Endothelial cell of umbilical vein (primary cell): ENCODE data around the gene ESYT2.

Source experiments
- CTCF ChIP-seq, 2 donors: IDR thresholded peaks; 1 replicate in 1 of 2; 2 replicates in 1 of 2; pipeline ENCODE4 v1.5.1; 2011; ENCODE audit warnings: low read length in 2 of 2, mild to moderate bottlenecking in 2 of 2, moderate library complexity in 2 of 2, control low read depth in 1 of 2, inconsistent platforms in 1 of 2, low read depth in 1 of 2; ENCODE audit not compliant: insufficient read depth in 1 of 2; ENCODE audit errors: extremely low read depth in 1 of 2
- POLR2A ChIP-seq: IDR thresholded peaks from 2 replicates; pipeline ENCODE4 v1.6.1; 2012; ENCODE audit warnings: low read depth, mild to moderate bottlenecking, control low read depth, low read length
- POLR2AphosphoS5 ChIP-seq: IDR thresholded peaks from 2 replicates; pipeline ENCODE4 v1.6.1; 2012; ENCODE audit warnings: low read depth, mild to moderate bottlenecking, control low read depth, low read length, moderate library complexity; ENCODE audit not compliant: insufficient read depth

DNA sequence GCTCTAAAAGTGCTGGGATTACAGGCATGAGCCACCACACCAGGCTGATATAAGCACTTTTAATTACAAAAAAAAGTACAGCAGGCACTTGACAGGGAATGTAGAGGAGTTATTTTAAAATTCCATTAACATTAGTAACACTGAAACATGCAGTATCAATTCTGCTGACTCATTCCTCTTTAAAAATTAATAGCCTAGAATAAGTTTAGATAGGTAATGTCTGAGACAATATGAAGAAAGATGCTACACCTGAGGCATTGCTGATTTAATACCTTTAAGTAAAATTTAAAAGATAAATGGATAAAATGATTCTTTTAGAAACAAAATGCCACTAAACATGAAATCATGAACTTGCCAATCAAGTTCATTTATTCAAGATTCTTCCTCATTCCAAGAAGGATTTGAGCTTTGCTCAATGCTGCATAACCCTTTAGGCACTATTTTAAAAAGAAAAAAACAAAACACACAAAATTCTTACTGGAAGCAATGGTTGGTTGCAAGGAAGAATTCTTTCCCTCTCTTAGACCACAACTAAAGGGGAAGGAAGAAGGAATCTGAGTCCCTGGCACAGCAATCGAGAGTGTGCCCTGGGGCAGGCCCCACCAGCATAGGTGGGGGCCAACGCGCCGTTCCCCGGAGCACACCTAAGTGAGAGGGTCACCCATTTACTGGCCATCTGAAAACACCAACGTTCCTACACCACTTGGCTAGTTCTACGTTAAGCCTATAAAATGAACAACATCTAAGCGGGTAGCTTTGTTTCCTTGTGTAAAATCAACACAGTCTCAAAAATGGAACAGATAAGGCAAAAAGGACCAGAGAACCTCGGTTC, 26.6 kb downstream of the ESYT2 start:
- TF ChIP-seq CTCF (IDR thresholded peaks at IDR 0.05; ENCODE audit: extremely low read depth in 1 of 2, insufficient read depth in 1 of 2, low read depth in 1 of 2, low read length in 2 of 2) (no peak), POLR2A (no peak), POLR2AphosphoS5 (no peak)
